ENCODE results near the gene RBM26. TPM values are rescaled to one million over a fixed set of nuclear protein-coding genes. Genes with fewer than 3 reads are reported as not detected.

The RBM26 gene
- total and polyA plus RNA-seq, 2 of the 4 experiments (the other 2 are of a cell fraction) = 17.6 to 18.1 TPM

DNA sequence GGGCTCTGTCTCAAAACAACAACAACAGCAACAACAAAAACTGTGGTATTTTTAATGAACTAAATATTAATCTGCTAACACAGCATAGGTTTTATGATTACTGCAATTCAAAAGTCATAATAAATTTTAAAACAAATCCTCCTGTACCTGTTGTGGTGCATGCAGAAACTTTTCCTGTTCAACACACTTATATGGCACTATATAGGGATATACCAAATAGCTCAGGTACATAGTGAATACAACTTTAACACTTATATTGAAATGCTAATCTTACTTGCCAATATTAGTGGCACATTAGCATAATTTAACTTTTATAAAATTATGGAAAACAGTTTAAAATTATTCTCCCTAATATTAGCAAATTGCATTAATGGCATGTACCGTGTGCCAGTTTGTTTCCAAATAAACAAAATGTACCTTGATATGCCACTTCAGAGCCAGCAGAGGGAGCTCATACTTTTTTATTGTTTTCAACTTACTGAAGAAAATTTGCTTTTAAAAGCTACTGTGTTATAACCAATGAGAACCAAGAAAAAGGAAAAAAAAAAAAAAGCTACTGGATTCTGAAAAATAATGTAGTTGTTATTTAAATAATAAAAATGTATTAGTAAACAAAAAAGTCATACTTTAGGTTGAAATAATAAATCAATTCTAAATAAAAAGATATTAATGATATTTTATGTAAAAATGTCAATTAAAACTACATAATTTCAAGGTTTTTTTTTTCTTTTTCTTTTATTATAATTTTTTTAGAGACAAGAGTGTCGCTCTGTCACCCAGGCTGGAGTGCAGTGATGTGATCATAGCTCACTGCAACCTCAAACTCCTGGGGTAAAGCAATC, 18.0 kb upstream of the RBM26 start:
- Histone ChIP-seq H2AK9ac (replicated peaks; ENCODE audit: low read depth, low read length, poor library complexity) (no peak overlapping the region), H3K27ac (ENCODE audit: insufficient read depth, low read length) (no peak overlapping the region), H4K5ac (ENCODE audit: low read depth, low read length) (no peak overlapping the region), H3K4me2 (ENCODE audit: low read depth, low read length) (no peak overlapping the region), H3K9me1 (ENCODE audit: insufficient read depth, low read length) (no peaks in the 10 kb centered on the region), H3K79me1 (ENCODE audit: low read depth in 1 of 2, low read length in 2 of 2) (no peaks in the 10 kb centered on the region), H3K27me3 (ENCODE audit: control insufficient read depth, insufficient read depth, low read length) (no peaks in the 10 kb centered on the region), H3K18ac (ENCODE audit: low read depth, low read length) (no peak overlapping the region), H3K4ac (ENCODE audit: low read depth, low read length) (no peak overlapping the region), H2AFZ (replicated peaks; ENCODE audit: low read length, poor library complexity) (no peak overlapping the region), H3K56ac (ENCODE audit: extremely low read depth, insufficient read depth, low read length) (no peak overlapping the region), H4K8ac (ENCODE audit: low read depth in 2 of 2, low read length in 2 of 2) (no peak overlapping the region), H2BK20ac (ENCODE audit: low read depth, low read length) (no peak overlapping the region), H3K4me1 (ENCODE audit: control insufficient read depth, insufficient read depth, low read length) (no peaks in the 10 kb centered on the region), H2BK5ac (ENCODE audit: low read depth, low read length, poor library complexity, severe bottlenecking) (no peak overlapping the region), H3K9me3 (ENCODE audit: control insufficient read depth, insufficient read depth, low read length) (no peaks in the 10 kb centered on the region), H2AK5ac (ENCODE audit: low read depth, low read length) (no peak overlapping the region), H3K9ac (ENCODE audit: low read depth, low read length) (no peak overlapping the region), H3K14ac (replicated peaks; ENCODE audit: low read depth, low read length) (no peak overlapping the region), H4K20me1 (ENCODE audit: insufficient read depth, low read length) (no peaks in the 10 kb centered on the region), H3K4me3 (ENCODE audit: insufficient read depth, low read depth, low read length) (no peak overlapping the region), H2BK120ac (ENCODE audit: low read depth, low read length) (no peak overlapping the region), H4K91ac (ENCODE audit: insufficient read depth, low read depth, low read length) (no peak overlapping the region), H3K36me3 (ENCODE audit: control insufficient read depth, insufficient read depth, low read length) (no peaks in the 10 kb centered on the region), H3K23ac (ENCODE audit: low read depth, low read length) (no peak overlapping the region), H2BK15ac (ENCODE audit: low read depth, low read length) (no peak overlapping the region)
- in situ Hi-C loops (cut with MboI; ENCODE audit: low sequenced_read_pairs) = loop anchor here (25.0 kb wide), 1 partner anchor 913 kb away; the partner anchor contains the start of gene SPRY2
- dilution Hi-C loops (cut with HindIII; ENCODE audit: low sequenced_read_pairs, unreplicated experiment) = no loop called here
- ATAC-seq (ENCODE audit: low read depth) (peak; percentile 75), DNase-seq (peak; percentile 63)
- no CpG with 5 or more reads among the region's 2 CpGs for WGBS, 2 experiments (ENCODE audit: extremely low coverage in 2 of 2, insufficient read length in 1 of 2)
- no TSS peak for BruUV-seq (replicated peaks)
- ChIA-PET POLR2A (ENCODE audit: unreplicated experiment) (interaction anchor here (0.5 to 0.6 kb wide), 2 partner anchors 117 to 1431 kb away, joined by 3 read pairs; no protein-coding TSS in a partner anchor), CTCF (interaction anchor here (0.5 to 2.8 kb wide), 19 partner anchors 9 to 917 kb away, joined by 3 to 41 read pairs (median 6); partner anchors contain the start of genes NDFIP2 and SPRY2)
- intact Hi-C loops (cut with micrococcal nuclease) = loop anchor here (1.0 to 10.0 kb wide), 3 partner anchors 58 to 921 kb away; partner anchors contain the start of genes NDFIP2 and SPRY2
- TF ChIP-seq MAFK (IDR thresholded peaks at IDR 0.05; ENCODE audit: low read depth, low read length) = no peak
- TF ChIP-seq RAD21 (IDR thresholded peaks at IDR 0.05; ENCODE audit: low read length) = peak; percentile 77
- TF ChIP-seq RFX5 (IDR thresholded peaks at IDR 0.05; ENCODE audit: low read depth, low read length) = no peak
- TF ChIP-seq FOS (IDR thresholded peaks at IDR 0.05; ENCODE audit: low read depth, low read length) = no peak
- no peak for TF ChIP-seq RCOR1 (IDR thresholded peaks at IDR 0.05; ENCODE audit: insufficient replicate concordance, low read length)
- TF ChIP-seq NFE2L2 (IDR thresholded peaks at IDR 0.05; ENCODE audit: low read depth, low read length) = no peak
- TF ChIP-seq CTCF (conservative IDR thresholded peaks at IDR 0.05; ENCODE audit: low read depth, low read length) = peak; percentile 77
- TF ChIP-seq CHD1 (IDR thresholded peaks at IDR 0.05; ENCODE audit: low read depth, low read length) = no peak
- no peak for TF ChIP-seq POLR2A (IDR thresholded peaks at IDR 0.05; ENCODE audit: low read depth, low read length)
- TF ChIP-seq SMC3 (IDR thresholded peaks at IDR 0.05; ENCODE audit: low read depth, low read length) = peak; percentile 93
- TF ChIP-seq MAZ (IDR thresholded peaks at IDR 0.05; ENCODE audit: borderline replicate concordance, low read depth, low read length) = no peak
- no peak for TF ChIP-seq MXI1 (IDR thresholded peaks at IDR 0.05; ENCODE audit: borderline replicate concordance, low read depth, low read length)
- no peak for TF ChIP-seq BHLHE40 (IDR thresholded peaks at IDR 0.05; ENCODE audit: low read depth, low read length)
- TF ChIP-seq, protein P1, sequence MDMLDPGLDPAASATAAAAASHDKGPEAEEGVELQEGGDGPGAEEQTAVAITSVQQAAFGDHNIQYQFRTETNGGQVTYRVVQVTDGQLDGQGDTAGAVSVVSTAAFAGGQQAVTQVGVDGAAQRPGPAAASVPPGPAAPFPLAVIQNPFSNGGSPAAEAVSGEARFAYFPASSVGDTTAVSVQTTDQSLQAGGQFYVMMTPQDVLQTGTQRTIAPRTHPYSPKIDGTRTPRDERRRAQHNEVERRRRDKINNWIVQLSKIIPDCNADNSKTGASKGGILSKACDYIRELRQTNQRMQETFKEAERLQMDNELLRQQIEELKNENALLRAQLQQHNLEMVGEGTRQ (IDR thresholded peaks at IDR 0.05; ENCODE audit: low read depth, low read length) = no peak

Data from IMR-90 (cell line).